HL-60 (cell line): ENCODE measurements around the gene HYOU1.
A peak's percentile ranks its signal among the peaks of the same experiment; 100 is the strongest.

ENCODE experiments used
- CTCF ChIP-seq: IDR thresholded peaks from one replicate; pipeline ENCODE4 v1.5.1; 2011; ENCODE audit warnings: low read length, control low read depth, inconsistent platforms; ENCODE audit not compliant: insufficient read depth
- GABPA ChIP-seq: IDR thresholded peaks from 2 replicates; pipeline ENCODE4 v1.6.1; 2012; ENCODE audit warnings: low read depth
- POLR2AphosphoS5 ChIP-seq: IDR thresholded peaks from 2 replicates; pipeline ENCODE4 v1.6.1; 2012; ENCODE audit warnings: low read depth
- TF ChIP-seq, protein P1 (sequence below): IDR thresholded peaks from 2 replicates; pipeline ENCODE4 v1.6.1; 2012; ENCODE audit warnings: low read depth; ENCODE audit not compliant: insufficient replicate concordance

DNA sequence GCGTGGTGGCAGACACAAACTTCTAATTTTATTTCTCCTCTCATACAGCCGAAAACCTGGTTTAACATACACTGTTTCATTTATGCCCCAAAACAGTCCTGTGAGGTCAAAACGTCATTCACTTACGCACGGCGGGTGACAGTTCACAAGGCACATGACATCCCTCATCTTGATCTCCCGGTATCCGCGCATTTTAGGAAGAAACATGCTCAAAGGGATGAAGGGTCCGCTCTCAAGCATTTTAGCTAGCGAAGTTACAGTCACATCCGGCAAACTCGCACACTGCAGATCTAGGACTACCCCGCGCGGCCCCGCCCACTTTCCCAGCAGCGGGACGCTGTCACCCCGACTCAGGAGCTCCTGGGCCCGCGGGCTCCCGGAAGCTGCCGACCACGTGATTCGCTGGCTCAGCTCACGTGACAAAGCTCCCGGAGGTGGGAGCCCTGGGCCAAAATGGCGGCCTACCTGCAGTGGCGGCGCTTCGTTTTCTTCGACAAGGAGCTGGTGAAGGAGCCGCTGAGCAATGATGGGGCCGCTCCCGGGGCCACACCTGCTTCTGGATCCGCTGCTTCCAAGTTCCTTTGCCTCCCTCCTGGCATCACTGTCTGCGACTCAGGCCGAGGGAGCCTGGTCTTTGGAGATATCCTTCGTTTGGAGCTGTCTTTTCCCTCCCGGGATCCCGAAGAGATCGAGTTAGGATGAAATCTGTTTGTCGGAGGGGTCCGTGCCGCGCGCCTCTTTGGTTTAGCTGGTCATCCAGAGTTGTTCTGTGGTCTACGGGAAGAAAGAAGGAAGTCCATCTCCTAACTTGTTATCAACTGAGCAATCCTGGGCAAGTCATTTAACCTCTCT, 10.6 kb upstream of the HYOU1 start, which contains the start of gene VPS11:
- TF ChIP-seq CTCF = no peak
- TF ChIP-seq POLR2AphosphoS5 = peak; percentile 67; the same call in 1 of the 2 replicates
- peak; percentile 51 for TF ChIP-seq GABPA
- TF ChIP-seq, protein P1, sequence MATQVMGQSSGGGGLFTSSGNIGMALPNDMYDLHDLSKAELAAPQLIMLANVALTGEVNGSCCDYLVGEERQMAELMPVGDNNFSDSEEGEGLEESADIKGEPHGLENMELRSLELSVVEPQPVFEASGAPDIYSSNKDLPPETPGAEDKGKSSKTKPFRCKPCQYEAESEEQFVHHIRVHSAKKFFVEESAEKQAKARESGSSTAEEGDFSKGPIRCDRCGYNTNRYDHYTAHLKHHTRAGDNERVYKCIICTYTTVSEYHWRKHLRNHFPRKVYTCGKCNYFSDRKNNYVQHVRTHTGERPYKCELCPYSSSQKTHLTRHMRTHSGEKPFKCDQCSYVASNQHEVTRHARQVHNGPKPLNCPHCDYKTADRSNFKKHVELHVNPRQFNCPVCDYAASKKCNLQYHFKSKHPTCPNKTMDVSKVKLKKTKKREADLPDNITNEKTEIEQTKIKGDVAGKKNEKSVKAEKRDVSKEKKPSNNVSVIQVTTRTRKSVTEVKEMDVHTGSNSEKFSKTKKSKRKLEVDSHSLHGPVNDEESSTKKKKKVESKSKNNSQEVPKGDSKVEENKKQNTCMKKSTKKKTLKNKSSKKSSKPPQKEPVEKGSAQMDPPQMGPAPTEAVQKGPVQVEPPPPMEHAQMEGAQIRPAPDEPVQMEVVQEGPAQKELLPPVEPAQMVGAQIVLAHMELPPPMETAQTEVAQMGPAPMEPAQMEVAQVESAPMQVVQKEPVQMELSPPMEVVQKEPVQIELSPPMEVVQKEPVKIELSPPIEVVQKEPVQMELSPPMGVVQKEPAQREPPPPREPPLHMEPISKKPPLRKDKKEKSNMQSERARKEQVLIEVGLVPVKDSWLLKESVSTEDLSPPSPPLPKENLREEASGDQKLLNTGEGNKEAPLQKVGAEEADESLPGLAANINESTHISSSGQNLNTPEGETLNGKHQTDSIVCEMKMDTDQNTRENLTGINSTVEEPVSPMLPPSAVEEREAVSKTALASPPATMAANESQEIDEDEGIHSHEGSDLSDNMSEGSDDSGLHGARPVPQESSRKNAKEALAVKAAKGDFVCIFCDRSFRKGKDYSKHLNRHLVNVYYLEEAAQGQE = peak; percentile 61
